Measurements from ENCODE around the gene STPG3. TPM values are rescaled to one million over a fixed set of nuclear protein-coding genes. Genes with fewer than 3 reads are reported as not detected.

STPG3 gene
- total and polyA plus RNA-seq, 9 of the 15 experiments (the other 6 are each of a cell fraction or from before 2014, with no cell fraction given) = not detected

DNA sequence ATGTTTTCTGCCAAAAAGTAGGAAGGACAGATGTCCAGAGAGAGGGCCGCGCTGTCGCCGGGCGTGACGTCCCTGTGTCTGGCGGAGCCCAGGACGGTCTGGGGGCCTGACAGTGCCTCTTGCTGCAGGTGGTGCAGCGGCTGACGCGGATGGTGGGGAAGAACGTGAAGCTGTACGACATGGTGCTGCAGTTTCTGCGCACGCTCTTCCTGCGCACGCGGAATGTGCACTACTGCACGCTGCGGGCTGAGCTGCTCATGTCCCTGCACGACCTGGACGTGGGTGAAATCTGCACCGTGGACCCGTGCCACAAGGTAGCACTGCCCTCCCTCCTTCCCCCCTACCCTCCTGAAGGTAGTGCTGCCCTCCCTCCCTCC, 11.8 kb downstream of the STPG3 start:
- Histone ChIP-seq H3K9me3 (replicated peaks; ENCODE audit: control insufficient read depth, insufficient read depth, low read depth, low read length) (no peaks in the 10 kb centered on the region), H2AFZ (ENCODE audit: low read depth, low read length) (no peak overlapping the region), H3K27ac (ENCODE audit: extremely low read depth, low read depth, low read length) (no peak overlapping the region; the same call in 2 of the 3 replicates), H3K4me3 (no peak overlapping the region), H3K4me2 (ENCODE audit: insufficient read depth, low read length) (no peak overlapping the region), H3K4me1 (replicated peaks in 1 of 2; ENCODE audit: control insufficient read depth in 2 of 2, insufficient read depth in 2 of 2, low read length in 2 of 2) (peaks cover 2 to 33% of the 10 kb centered on the region in 2 experiments; a peak in 4 of 5 replicates), H4K20me1 (replicated peaks; ENCODE audit: control insufficient read depth, insufficient read depth, low read length) (no peaks in the 10 kb centered on the region), H3K9ac (ENCODE audit: insufficient read depth in 1 of 2, low read depth in 2 of 2, low read length in 2 of 2) (0 out of 4 replicates have a peak overlapping the region, but pooled peaks of 1 of the 2 experiments have one; percentile 50), H3K9me1 (ENCODE audit: control insufficient read depth, insufficient read depth, low read length) (no peaks in the 10 kb centered on the region), H3K36me3 (ENCODE audit: control insufficient read depth, insufficient read depth, low read length) (peaks cover 63% of the 10 kb centered on the region; the same call in 2 of the 3 replicates), H3K27me3 (ENCODE audit: control insufficient read depth in 2 of 2, insufficient read depth in 2 of 2, low read length in 2 of 2) (no peaks in the 10 kb centered on the region), H3K79me2 (ENCODE audit: control insufficient read depth, insufficient read depth, low read length) (peaks cover 6% of the 10 kb centered on the region; the same call in 1 of the 3 replicates)
- FAIRE-seq (no peak), ATAC-seq (peak; percentile 20; the same call in 2 of the 3 replicates), DNase-seq (ENCODE audit: extremely low read depth in 1 of 4, low spot score in 3 of 4) (no peak)
- POLR2A ChIA-PET = interaction anchor here (0.6 to 2.4 kb wide), 2 partner anchors 18 to 54 kb away, joined by 3 to 10 read pairs; no protein-coding TSS in a partner anchor
- intact Hi-C loops (cut with micrococcal nuclease) = no loop called here
- CTCF ChIA-PET (ENCODE audit: low intra/inter-chr PET ratio) = no interaction called here
- 91% methylated on average over 15 of the region's 24 CpGs for WGBS (ENCODE audit: insufficient coverage, low coverage, missing lambda C conversion rate)
- in situ Hi-C loops (cut with MboI) = no loop called here
- BruUV-seq (replicated peaks) = no TSS peak
- TF ChIP-seq, protein P1, sequence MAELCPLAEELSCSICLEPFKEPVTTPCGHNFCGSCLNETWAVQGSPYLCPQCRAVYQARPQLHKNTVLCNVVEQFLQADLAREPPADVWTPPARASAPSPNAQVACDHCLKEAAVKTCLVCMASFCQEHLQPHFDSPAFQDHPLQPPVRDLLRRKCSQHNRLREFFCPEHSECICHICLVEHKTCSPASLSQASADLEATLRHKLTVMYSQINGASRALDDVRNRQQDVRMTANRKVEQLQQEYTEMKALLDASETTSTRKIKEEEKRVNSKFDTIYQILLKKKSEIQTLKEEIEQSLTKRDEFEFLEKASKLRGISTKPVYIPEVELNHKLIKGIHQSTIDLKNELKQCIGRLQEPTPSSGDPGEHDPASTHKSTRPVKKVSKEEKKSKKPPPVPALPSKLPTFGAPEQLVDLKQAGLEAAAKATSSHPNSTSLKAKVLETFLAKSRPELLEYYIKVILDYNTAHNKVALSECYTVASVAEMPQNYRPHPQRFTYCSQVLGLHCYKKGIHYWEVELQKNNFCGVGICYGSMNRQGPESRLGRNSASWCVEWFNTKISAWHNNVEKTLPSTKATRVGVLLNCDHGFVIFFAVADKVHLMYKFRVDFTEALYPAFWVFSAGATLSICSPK (IDR thresholded peaks at IDR 0.05; ENCODE audit: borderline replicate concordance) = no peak
- TF ChIP-seq BRF1 (IDR thresholded peaks at IDR 0.05; ENCODE audit: borderline replicate concordance, extremely low read depth, insufficient read length) (no peak), ZNF224 (CRISPR knock-in tag; IDR thresholded peaks at IDR 0.05) (no peak), POLR2G (IDR thresholded peaks at IDR 0.05; ENCODE audit: low read depth, low read length) (peak; percentile 70), MTA2 (IDR thresholded peaks at IDR 0.05; ENCODE audit: low read depth) (no peak), RBFOX2 (IDR thresholded peaks at IDR 0.05; ENCODE audit: low read depth, low read length) (peak; percentile 50), MYNN (IDR thresholded peaks at IDR 0.05) (0 out of 2 replicates have a peak, but pooled peaks have one; percentile 26), MYNN (CRISPR knock-in tag; IDR thresholded peaks at IDR 0.05) (no peak), KLF10 (CRISPR knock-in tag; IDR thresholded peaks at IDR 0.05) (no peak), HDAC1 (IDR thresholded peaks at IDR 0.05) (no peak), PHF20 (IDR thresholded peaks at IDR 0.05; ENCODE audit: partially characterized antibody) (no peak), ZNF717 (CRISPR knock-in tag; IDR thresholded peaks at IDR 0.05) (no peak), DNMT1 (IDR thresholded peaks at IDR 0.05) (no peak), KLF6 (CRISPR knock-in tag; IDR thresholded peaks at IDR 0.05; ENCODE audit: borderline replicate concordance) (no peak), MEF2D (tag; conservative IDR thresholded peaks at IDR 0.05; ENCODE audit: low read depth) (no peak), NFRKB (IDR thresholded peaks at IDR 0.05; ENCODE audit: low read depth) (no peak), RBM34 (IDR thresholded peaks at IDR 0.05; ENCODE audit: borderline replicate concordance, insufficient read depth, low read length) (no peak), SMAD2 (IDR thresholded peaks at IDR 0.05; ENCODE audit: low read depth, low read length) (no peak), ZNF586 (CRISPR knock-in tag; conservative IDR thresholded peaks at IDR 0.05) (no peak)
- TF ChIP-seq, protein P2, sequence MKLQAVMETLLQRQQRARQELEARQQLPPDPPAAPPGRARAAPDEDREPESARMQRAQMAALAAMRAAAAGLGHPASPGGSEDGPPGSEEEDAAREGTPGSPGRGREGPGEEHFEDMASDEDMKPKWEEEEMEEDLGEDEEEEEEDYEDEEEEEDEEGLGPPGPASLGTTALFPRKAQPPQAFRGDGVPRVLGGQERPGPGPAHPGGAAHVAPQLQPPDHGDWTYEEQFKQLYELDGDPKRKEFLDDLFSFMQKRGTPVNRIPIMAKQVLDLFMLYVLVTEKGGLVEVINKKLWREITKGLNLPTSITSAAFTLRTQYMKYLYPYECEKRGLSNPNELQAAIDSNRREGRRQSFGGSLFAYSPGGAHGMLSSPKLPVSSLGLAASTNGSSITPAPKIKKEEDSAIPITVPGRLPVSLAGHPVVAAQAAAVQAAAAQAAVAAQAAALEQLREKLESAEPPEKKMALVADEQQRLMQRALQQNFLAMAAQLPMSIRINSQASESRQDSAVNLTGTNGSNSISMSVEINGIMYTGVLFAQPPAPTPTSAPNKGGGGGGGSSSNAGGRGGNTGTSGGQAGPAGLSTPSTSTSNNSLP (IDR thresholded peaks at IDR 0.05; ENCODE audit: borderline replicate concordance, low read depth, low read length) = no peak
- TF ChIP-seq, protein P3, sequence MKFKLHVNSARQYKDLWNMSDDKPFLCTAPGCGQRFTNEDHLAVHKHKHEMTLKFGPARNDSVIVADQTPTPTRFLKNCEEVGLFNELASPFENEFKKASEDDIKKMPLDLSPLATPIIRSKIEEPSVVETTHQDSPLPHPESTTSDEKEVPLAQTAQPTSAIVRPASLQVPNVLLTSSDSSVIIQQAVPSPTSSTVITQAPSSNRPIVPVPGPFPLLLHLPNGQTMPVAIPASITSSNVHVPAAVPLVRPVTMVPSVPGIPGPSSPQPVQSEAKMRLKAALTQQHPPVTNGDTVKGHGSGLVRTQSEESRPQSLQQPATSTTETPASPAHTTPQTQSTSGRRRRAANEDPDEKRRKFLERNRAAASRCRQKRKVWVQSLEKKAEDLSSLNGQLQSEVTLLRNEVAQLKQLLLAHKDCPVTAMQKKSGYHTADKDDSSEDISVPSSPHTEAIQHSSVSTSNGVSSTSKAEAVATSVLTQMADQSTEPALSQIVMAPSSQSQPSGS (CRISPR knock-in tag; IDR thresholded peaks at IDR 0.05) = no peak
